Stomach (tissue), 4 donors: Measurements from ENCODE around the gene GRAMD1A.

Experiments
- EP300 ChIP-seq: sonication (generic); formaldehyde crosslinking; IDR thresholded peaks from one replicate; pipeline ENCODE4 v1.6.1; 2017; ENCODE audit warnings: antibody characterized with exemption
- TF ChIP-seq, protein P1 (sequence below), 7 experiments: fragments of 450-650 bp in 4 of 7; fragments of 200-600 bp in 3 of 7; sonication (generic) in 3 of 7; IDR thresholded peaks; one replicate each; pipeline ENCODE4 v1.5.1; 2016 to 2019; ENCODE audit warnings: antibody characterized with exemption in 7 of 7, control low read depth in 2 of 7, mild to moderate bottlenecking in 1 of 7

- TF ChIP-seq, protein P1, sequence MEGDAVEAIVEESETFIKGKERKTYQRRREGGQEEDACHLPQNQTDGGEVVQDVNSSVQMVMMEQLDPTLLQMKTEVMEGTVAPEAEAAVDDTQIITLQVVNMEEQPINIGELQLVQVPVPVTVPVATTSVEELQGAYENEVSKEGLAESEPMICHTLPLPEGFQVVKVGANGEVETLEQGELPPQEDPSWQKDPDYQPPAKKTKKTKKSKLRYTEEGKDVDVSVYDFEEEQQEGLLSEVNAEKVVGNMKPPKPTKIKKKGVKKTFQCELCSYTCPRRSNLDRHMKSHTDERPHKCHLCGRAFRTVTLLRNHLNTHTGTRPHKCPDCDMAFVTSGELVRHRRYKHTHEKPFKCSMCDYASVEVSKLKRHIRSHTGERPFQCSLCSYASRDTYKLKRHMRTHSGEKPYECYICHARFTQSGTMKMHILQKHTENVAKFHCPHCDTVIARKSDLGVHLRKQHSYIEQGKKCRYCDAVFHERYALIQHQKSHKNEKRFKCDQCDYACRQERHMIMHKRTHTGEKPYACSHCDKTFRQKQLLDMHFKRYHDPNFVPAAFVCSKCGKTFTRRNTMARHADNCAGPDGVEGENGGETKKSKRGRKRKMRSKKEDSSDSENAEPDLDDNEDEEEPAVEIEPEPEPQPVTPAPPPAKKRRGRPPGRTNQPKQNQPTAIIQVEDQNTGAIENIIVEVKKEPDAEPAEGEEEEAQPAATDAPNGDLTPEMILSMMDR (IDR thresholded peaks at IDR 0.05): no peak
- no peak for TF ChIP-seq EP300
Observed at GRCh38 chr19:34984287-34984686, 15.8 kb upstream of the GRAMD1A start.
